Astrocyte of the cerebellum (primary cell): ENCODE results near the gene VASP.

Experiments used
- DNase-seq: peaks from one replicate; pipeline ENCODE4 v3.0.0-alpha.2; 2011; ENCODE audit warnings: low read depth
- H3K4me3 ChIP-seq: 2 replicates; pipeline ENCODE4 v1.5.1; 2011; ENCODE audit warnings: mild to moderate bottlenecking, low read depth, low read length, moderate library complexity
- in situ Hi-C: cut with HindIII; loops from 2 replicates; pipeline ENCODE4 v1.10.0; 2017; ENCODE audit warnings: low sequenced_read_pairs
- TF ChIP-seq, protein P1 (sequence below): IDR thresholded peaks from 2 replicates; pipeline ENCODE4 v1.5.1; 2012; ENCODE audit warnings: low read length, low read depth, moderate library complexity, mild to moderate bottlenecking; ENCODE audit errors: missing control alignments

Gene VASP

DNA sequence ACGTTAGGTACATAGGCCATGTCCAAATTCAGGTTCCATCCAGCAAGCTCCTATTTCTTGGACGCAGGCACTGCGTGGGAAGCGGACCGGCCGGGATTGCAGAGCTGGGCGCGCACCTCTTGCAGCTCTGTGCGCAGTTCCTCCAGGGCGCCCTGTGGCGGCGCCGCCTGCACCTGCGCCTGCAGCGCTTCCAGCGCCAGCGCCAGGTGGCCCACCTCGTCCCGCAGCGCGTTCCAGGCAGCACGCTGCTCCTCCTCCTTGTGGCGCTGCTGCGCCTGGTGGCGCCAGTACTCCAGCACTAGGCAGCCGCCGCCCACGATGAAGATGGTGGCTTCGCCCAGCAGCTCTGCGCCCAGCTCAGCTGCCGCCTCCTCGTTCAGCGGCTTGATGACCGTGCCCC is 46.2 kb downstream of the VASP start:
- DNase-seq = no peak
- no peak overlapping the region for H3K4me3 ChIP-seq
- TF ChIP-seq, protein P1, sequence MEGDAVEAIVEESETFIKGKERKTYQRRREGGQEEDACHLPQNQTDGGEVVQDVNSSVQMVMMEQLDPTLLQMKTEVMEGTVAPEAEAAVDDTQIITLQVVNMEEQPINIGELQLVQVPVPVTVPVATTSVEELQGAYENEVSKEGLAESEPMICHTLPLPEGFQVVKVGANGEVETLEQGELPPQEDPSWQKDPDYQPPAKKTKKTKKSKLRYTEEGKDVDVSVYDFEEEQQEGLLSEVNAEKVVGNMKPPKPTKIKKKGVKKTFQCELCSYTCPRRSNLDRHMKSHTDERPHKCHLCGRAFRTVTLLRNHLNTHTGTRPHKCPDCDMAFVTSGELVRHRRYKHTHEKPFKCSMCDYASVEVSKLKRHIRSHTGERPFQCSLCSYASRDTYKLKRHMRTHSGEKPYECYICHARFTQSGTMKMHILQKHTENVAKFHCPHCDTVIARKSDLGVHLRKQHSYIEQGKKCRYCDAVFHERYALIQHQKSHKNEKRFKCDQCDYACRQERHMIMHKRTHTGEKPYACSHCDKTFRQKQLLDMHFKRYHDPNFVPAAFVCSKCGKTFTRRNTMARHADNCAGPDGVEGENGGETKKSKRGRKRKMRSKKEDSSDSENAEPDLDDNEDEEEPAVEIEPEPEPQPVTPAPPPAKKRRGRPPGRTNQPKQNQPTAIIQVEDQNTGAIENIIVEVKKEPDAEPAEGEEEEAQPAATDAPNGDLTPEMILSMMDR = no peak
- in situ Hi-C loops = loop anchor here (10.0 kb wide), 1 partner anchor 91 kb away; no protein-coding TSS in a partner anchor

DNA sequence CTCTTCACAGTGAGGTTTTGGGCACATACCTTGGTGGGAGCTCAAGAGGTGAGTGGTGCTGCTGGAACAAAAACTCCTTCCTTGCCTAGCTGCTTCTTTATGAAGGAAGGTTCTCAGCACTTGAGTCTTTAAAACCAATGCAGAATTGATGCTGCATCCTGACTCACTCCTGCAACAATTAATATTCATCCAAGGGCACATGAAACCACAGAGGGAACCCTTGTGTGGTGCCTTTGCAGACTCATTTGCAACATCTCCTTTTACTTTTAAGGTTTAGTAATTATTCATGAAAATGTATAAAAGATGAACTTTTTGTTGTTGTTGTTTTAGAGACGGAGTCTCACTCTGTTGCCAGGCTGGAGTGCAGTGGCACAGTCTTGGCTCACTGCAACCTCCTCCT is 47.2 kb downstream of the VASP start:
- no peak for DNase-seq
- in situ Hi-C loops = loop anchor here (10.0 kb wide), 1 partner anchor 90 kb away; no protein-coding TSS in a partner anchor
- TF ChIP-seq, protein P1 = no peak
- H3K4me3 ChIP-seq = no peak overlapping the region

DNA sequence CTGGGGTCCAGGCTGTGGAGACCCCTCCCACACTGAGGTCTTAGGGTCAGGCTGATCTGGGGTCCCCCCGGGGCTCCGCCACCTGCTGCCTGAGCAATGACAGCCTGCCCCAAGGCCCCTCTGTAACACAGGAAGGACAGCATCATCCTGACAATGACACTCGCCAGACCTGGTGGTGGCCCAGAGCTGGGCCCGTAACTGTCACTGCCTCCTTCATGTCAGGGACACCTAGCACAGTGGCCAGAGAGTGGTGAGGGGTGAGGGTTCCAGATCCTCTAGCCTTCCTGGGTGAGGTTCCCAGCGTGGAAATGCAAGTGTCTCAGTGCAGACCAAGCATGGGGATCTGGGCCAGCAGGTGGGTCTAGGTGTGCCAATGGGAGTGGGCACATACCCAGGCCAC is 49.6 kb downstream of the VASP start:
- no peak for DNase-seq
- H3K4me3 ChIP-seq = no peak overlapping the region
- TF ChIP-seq, protein P1 = no peak
- in situ Hi-C loops = loop anchor here (10.0 kb wide), 1 partner anchor 88 kb away; no protein-coding TSS in a partner anchor

DNA sequence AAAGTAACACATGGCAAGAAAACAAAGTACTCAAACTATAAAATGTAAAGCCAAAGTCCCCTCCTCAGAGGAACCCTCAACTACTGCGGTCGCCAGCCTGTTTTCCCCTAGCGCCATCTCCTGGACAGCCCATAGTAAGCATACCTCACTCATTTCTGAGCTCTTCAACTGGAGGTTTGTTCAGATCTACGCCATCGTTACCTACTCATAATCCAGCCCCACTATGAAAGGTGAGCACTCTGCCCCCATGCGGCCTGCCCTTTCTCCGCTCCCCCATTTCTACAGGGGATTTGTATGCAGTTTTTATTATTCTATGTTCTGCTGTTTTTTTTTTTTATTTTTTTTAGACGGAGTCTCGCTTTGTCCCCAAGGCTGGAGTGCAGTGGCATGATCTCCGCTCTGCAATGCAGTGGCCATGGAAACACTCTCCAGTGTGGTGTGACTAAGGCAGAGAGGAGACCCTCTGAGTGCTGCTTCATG is 51.2 kb downstream of the VASP start:
- no peak for DNase-seq
- in situ Hi-C loops = loop anchor here (10.0 kb wide), 1 partner anchor 86 kb away; no protein-coding TSS in a partner anchor

DNA sequence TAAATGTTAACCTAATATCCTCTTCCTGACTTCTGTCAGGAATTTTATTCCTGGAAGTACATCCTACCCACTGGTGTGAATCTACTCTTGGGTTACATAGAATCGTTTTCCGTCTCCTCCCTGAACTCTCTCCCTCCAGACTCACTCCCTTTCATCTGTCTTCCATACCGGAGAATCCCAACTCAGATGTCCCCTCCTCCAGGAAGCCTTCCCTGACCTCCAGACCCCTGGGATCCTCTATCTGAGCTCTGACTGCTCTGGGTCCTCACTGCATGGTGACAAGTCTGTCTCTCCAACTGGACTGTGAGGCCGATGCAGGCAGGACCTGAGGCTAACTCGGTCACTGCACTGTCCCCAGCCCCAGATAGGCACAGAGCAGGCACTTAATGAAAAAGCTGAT is 52.8 kb downstream of the VASP start:
- TF ChIP-seq, protein P1 = no peak
- in situ Hi-C loops = no loop called here
- H3K4me3 ChIP-seq = no peak overlapping the region
- no peak for DNase-seq

More for the DNA sequence above, 51.2 kb downstream of the VASP start:
- TF ChIP-seq, protein P1 = peak; percentile 81
- no peak overlapping the region for H3K4me3 ChIP-seq

DNA sequence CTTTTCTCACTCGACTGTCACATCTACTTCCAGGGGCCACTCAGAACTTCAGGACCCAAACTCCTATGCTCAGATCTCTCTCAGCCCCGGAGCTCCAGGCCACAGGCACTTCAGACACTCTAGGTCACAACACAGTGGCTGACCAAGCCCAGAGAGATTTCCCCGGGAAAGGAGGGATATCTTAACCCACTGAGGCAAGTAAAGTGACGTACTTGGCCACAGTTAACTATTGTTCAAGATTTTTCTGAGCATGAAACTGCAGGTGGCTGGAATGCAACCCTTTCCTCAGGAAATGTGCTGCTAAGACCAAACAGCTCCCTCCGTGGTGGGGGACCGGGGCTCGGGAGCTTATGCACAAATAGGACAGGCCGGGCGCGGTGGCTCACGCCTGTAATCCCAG is 53.4 kb downstream of the VASP start:
- in situ Hi-C loops = no loop called here
- TF ChIP-seq, protein P1 = no peak
- DNase-seq = no peak
- H3K4me3 ChIP-seq = no peak overlapping the region
